ENCODE data around the gene L3MBTL1. TPM values are rescaled to one million over a fixed set of nuclear protein-coding genes. Genes with fewer than 3 reads are reported as not detected.

L3MBTL1 gene
- total RNA-seq, 1 experiment from 2014 or later: 21.6 TPM

DNA sequence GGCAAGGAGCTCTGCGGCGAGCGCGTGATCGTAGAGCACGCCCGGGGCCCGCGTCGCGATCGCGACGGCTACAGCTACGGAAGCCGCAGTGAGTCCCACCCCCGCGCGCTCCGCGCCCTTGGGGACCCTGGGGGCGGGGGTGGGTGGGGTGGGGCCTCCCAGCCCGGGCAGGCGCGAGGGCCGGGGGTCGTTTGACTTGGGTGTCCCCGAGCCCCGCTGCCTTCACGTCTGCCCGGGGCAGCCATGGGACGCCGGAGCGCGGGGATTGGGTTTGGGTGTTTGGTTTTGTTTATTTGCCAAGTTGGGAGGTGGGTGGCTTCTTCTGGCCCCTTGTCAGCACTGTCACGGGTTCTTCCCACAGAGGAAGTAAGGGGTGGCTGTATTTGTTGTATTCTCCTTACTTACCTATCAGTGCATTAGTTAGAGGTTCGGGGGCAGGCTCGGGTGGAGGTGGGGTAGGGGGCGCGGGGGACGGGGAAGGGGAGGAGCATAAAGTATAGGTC, 49.0 kb upstream of the L3MBTL1 start:
- Histone ChIP-seq H3K27me3 (ENCODE audit: insufficient read depth, low read length) (no peaks in the 10 kb centered on the region), H3K36me3 (ENCODE audit: control insufficient read depth in 1 of 2, insufficient read depth in 2 of 2, low read length in 2 of 2) (peaks cover 43 to 45% of the 10 kb centered on the region in 2 experiments), H3K9me3 (ENCODE audit: control insufficient read depth in 1 of 2, insufficient read depth in 1 of 2, low read depth in 1 of 2, low read length in 2 of 2) (no peaks in the 10 kb centered on the region), H3K9ac (ENCODE audit: low read length) (peak overlapping the region; percentile 99), H4K20me1 (ENCODE audit: insufficient read depth) (peaks cover 37% of the 10 kb centered on the region), H3K4me1 (ENCODE audit: control insufficient read depth in 1 of 2, insufficient read depth in 2 of 2, low read length in 2 of 2) (peaks cover 5 to 15% of the 10 kb centered on the region in 2 experiments; a peak in 3 of 4 replicates), H3K79me2 (ENCODE audit: insufficient read depth, low read length) (peaks cover 56% of the 10 kb centered on the region), H3K4me3 (replicated peaks in 1 of 2; ENCODE audit: low read depth in 1 of 2, low read length in 2 of 2) (peak overlapping the region; percentile 82 to 83), H3K27ac (ENCODE audit: low read depth, low read length) (peak overlapping the region; percentile 100), H3K9me2 (ENCODE audit: insufficient read depth) (no peaks in the 10 kb centered on the region), H3K4me2 (ENCODE audit: low read length) (peak overlapping the region; percentile 86), H2AFZ (ENCODE audit: low read depth, low read length, poor library complexity, severe bottlenecking) (no peak overlapping the region)
- ChIA-PET POLR2A (interaction anchor here (0.6 to 3.6 kb wide), 13 partner anchors 8 to 400 kb away, joined by 3 to 22 read pairs (median 4); partner anchors contain the start of genes IFT52 and L3MBTL1), RAD21 (ENCODE audit: low non-redundant PET in 1 of 2, low total read pairs in 2 of 2, uncharacterized antibody in 2 of 2, unreplicated experiment in 2 of 2) (no interaction called here), CTCF (interaction anchor here (2.3 kb wide), 1 partner anchor 10 kb away, joined by 20 read pairs; no protein-coding TSS in a partner anchor)
- ATAC-seq (no peak), DNase-seq (ENCODE audit: low read depth, low spot score) (no peak)
- intact Hi-C loops (cut with micrococcal nuclease): no loop called here
- no TSS peak for BruUV-seq (replicated peaks)
- TF ChIP-seq POLR2AphosphoS5 (IDR thresholded peaks at IDR 0.05; ENCODE audit: low read depth, low read length) (no peak), SIN3A (IDR thresholded peaks at IDR 0.05; ENCODE audit: low read depth) (peak; percentile 5; the same call in 1 of the 2 replicates), TCF7L2 (IDR thresholded peaks at IDR 0.05; ENCODE audit: borderline replicate concordance, extremely low read depth, insufficient read depth, insufficient read length) (no peak), EGR1 (IDR thresholded peaks at IDR 0.05; ENCODE audit: low read depth) (peak; percentile 35; the same call in 1 of the 2 replicates), ZBTB33 (IDR thresholded peaks at IDR 0.05; ENCODE audit: extremely low read depth, insufficient replicate concordance, low read length) (no peak)

Data from HCT116 (cell line).